ENCODE measurements around the gene CAPN9. TPM values are rescaled to one million over a fixed set of nuclear protein-coding genes. Genes with fewer than 3 reads are reported as not detected.

The CAPN9 gene
- not detected in 2 replicates for total RNA-seq

GRCh38 chr1:230747127-230747730 is at the start of gene CAPN9:
Gene CAPN9 (plus strand): TSS chr1:230747388. CDS start chr1:230747497, 109 bp downstream.

DNA sequence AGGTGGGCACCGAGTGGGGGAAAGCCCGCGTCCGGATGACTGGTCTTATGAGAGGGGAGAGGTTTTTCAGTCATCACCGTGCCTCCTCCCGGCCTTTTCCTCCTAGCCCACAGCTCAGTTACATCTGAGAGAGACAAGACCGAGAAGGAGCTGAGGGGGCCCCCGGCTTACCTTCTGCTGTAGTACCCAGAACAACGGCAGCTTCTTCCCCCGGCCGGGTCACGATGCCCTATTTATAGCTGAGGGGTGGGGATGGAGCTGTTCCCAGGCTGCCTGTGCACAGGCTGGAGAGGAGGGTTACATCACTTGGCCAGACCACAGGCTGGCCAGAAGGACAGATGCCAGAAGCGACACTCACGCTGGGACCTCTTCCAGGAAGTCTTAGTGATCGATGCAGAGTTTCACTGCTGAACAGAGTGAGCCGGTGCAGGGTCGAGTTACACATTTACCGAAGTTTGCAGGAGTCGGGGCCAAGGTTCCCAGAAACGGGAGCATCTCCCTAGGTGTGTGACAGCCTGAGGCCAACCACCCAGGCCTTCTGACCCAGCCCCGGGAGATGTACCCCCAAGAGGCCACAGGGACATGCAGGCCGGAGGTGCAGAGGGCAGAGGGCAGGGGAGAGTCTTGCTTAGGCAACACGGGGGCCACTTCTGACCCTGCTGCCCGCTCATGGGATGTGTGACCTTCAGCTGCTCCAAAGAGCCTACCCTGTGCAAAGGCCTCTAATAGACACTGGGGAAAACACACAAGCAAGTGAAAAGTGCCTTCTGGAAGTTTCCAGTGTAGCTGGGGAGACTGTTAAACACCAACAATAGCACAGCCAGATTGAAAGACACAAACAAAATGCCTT is 33.0 kb upstream of the CAPN9 start, which contains the start of gene AGT:
TSS of gene AGT (minus strand) at position 208 of the 850 bp plus-strand sequence. CDS start 3,299 bp downstream, outside the sequence.

Other genes with a start within 250 kb of the CAPN9 start
- 16.9 TPM in 2 replicates for gene COG2, start 104.9 kb upstream of the CAPN9 start, total RNA-seq
- gene AGT, start 33.3 kb upstream of the CAPN9 start, total RNA-seq, result 0.86 and 2.7 TPM in 2 replicates
- 87.1 and 166 TPM in 2 replicates for gene C1orf198, start 121.1 kb downstream of the CAPN9 start, total RNA-seq
- 15.5 and 17.9 TPM in 2 replicates for gene TTC13, start 231.5 kb downstream of the CAPN9 start, total RNA-seq
- gene ARV1, start 231.7 kb downstream of the CAPN9 start, total RNA-seq, result 9.7 and 15.2 TPM in 2 replicates

Data from smooth muscle cell of the pulmonary artery (primary cell).